Neural cell (in vitro differentiated cells): ENCODE measurements around the gene TSPEAR.

Experiments
- CTCF ChIP-seq: fragments of 450-650 bp; IDR thresholded peaks from 2 replicates; pipeline ENCODE4 v1.5.1; 2014; ENCODE audit warnings: antibody characterized with exemption, mild to moderate bottlenecking, moderate library complexity; ENCODE audit not compliant: poor library complexity, severe bottlenecking
- EZH2 ChIP-seq: fragments of 200-600, 300-800 bp; shearing (Covaris generic), sonication (generic); IDR thresholded peaks from 2 replicates; pipeline ENCODE4 v1.6.1; 2014; ENCODE audit warnings: antibody characterized with exemption, low read length, borderline replicate concordance, mild to moderate bottlenecking; ENCODE audit not compliant: insufficient read depth, poor library complexity, severe bottlenecking
- RAD21 ChIP-seq: fragments of 450-650 bp; conservative IDR thresholded peaks from 2 replicates; pipeline ENCODE4 v1.6.1; 2014; ENCODE audit warnings: antibody characterized with exemption, mild to moderate bottlenecking, moderate library complexity
- SMC3 ChIP-seq: fragments of 450-650 bp; conservative IDR thresholded peaks from 2 replicates; pipeline ENCODE4 v1.6.1; 2014; ENCODE audit warnings: antibody characterized with exemption, mild to moderate bottlenecking, moderate library complexity; ENCODE audit not compliant: poor library complexity
- TAF1 ChIP-seq: IDR thresholded peaks from 2 replicates; pipeline ENCODE4 v1.6.1; 2012; ENCODE audit warnings: low read depth

- TF ChIP-seq EZH2, result no peak
- TF ChIP-seq TAF1, result no peak
- no peak for TF ChIP-seq CTCF
- TF ChIP-seq SMC3, result no peak
- no peak for TF ChIP-seq RAD21
These were observed 44.7 kb downstream of the TSPEAR start, which contains the start of gene KRTAP12-2 for GRCh38 chr21:44666401-44667320.
